ENCODE data around the gene MAP3K8. TPM values are rescaled to one million over a fixed set of nuclear protein-coding genes. Genes with fewer than 3 reads are reported as not detected.

The MAP3K8 gene
- total and polyA plus RNA-seq, 9 of the 15 experiments (the other 6 are each of a cell fraction or from before 2014, with no cell fraction given), result 6.9 to 23.6 (median 13.6) TPM

DNA sequence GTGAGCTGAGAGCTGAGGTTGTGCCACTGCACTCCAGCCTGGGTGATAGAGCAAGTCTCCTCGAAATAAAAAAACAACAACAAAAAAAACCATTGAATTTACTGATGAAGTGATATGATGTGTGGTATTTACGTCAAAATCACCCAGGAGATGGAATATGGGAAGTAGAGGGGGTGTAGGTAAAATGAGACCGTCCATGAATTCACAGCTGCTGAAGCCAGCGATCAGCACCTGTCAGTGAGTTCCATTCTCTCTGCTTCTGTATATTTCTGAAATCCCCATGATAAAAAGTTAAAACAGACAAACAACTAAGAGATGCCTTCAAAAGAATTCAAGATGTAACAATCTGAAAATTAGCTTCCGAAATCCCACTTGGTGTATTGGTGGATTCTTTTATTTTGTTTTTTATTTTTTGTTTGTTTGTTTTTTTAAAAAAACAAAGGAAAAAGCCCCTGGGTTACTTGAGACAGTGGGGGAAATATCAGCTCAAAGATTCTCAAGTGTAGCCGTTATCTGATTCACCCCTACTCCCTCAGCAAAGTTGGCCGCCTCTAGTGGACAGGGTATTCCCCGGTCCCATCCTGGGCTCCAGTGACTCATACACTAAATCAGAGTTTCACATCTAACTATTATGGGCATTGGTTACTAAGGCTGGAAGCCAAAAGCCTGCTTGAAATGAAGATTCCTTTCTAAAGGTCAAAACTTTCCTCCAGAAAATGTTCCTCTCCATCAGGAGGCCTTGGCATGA is 76.4 kb downstream of the MAP3K8 start (continued):
- no peak for TF ChIP-seq ZBTB49 (CRISPR knock-in tag; IDR thresholded peaks at IDR 0.05; ENCODE audit: borderline replicate concordance)
- TF ChIP-seq PML (IDR thresholded peaks at IDR 0.05; ENCODE audit: low read length), result 0 out of 2 replicates have a peak, but pooled peaks have one; percentile 21
- TF ChIP-seq YBX1 (IDR thresholded peaks at IDR 0.05), result no peak
- TF ChIP-seq TSC22D4 (tag; IDR thresholded peaks at IDR 0.05), result no peak
- TF ChIP-seq PCBP2 (IDR thresholded peaks at IDR 0.05; ENCODE audit: low read depth, low read length, poor library complexity, severe bottlenecking), result no peak
- no peak for TF ChIP-seq ZBTB8A (IDR thresholded peaks at IDR 0.05; ENCODE audit: partially characterized antibody)
- peak; percentile 79 for TF ChIP-seq DPF2 (IDR thresholded peaks at IDR 0.05)
- no peak for TF ChIP-seq MECOM (CRISPR knock-in tag; IDR thresholded peaks at IDR 0.05)
- TF ChIP-seq RHOXF2B (CRISPR knock-in tag; conservative IDR thresholded peaks at IDR 0.05), result no peak
- TF ChIP-seq RAD21 (CRISPR knock-in tag; conservative IDR thresholded peaks at IDR 0.05 in 1 of 2, IDR thresholded peaks at IDR 0.05 in 1 of 2), result peak; percentile 29 to 31; a peak in 3 of 4 replicates
- TF ChIP-seq ATF7 (IDR thresholded peaks at IDR 0.05), result peak; percentile 50; the same call in 1 of the 2 replicates
- peak in 1 of 2 experiments; percentile 50; a peak in 1 of 4 replicates for TF ChIP-seq HDAC1 (IDR thresholded peaks at IDR 0.05)
- TF ChIP-seq ZBTB9 (CRISPR knock-in tag; IDR thresholded peaks at IDR 0.05), result no peak
- peak; percentile 91; the same call in 1 of the 2 replicates for TF ChIP-seq PHF21A (IDR thresholded peaks at IDR 0.05; ENCODE audit: borderline replicate concordance, low read depth)
- TF ChIP-seq MYC (IDR thresholded peaks at IDR 0.05; ENCODE audit: low read depth, low read length), result 0 out of 2 replicates have a peak, but pooled peaks have one; percentile 17
- TF ChIP-seq MYC (CRISPR knock-in tag; IDR thresholded peaks at IDR 0.05; ENCODE audit: borderline replicate concordance, low read depth), result no peak
- no peak for TF ChIP-seq NR4A1 (CRISPR knock-in tag; IDR thresholded peaks at IDR 0.05)
- TF ChIP-seq NR4A1 (tag; IDR thresholded peaks at IDR 0.05), result no peak
- no peak for TF ChIP-seq ZNF431 (CRISPR knock-in tag; IDR thresholded peaks at IDR 0.05)
- TF ChIP-seq FOSL1 (tag; conservative IDR thresholded peaks at IDR 0.05), result peak; percentile 96
